NCI-H748 treated with DMSO at 0.1 percent for 48 hours (cell line): Measurements from ENCODE around the gene IPO13.
A peak's percentile ranks its signal among the peaks of the same experiment; 100 is the strongest.

Experiments
- DNase-seq: peaks from one replicate; lab custom pipeline; 2025; lab: John Stamatoyannopoulos, UW

Gene IPO13

DNA sequence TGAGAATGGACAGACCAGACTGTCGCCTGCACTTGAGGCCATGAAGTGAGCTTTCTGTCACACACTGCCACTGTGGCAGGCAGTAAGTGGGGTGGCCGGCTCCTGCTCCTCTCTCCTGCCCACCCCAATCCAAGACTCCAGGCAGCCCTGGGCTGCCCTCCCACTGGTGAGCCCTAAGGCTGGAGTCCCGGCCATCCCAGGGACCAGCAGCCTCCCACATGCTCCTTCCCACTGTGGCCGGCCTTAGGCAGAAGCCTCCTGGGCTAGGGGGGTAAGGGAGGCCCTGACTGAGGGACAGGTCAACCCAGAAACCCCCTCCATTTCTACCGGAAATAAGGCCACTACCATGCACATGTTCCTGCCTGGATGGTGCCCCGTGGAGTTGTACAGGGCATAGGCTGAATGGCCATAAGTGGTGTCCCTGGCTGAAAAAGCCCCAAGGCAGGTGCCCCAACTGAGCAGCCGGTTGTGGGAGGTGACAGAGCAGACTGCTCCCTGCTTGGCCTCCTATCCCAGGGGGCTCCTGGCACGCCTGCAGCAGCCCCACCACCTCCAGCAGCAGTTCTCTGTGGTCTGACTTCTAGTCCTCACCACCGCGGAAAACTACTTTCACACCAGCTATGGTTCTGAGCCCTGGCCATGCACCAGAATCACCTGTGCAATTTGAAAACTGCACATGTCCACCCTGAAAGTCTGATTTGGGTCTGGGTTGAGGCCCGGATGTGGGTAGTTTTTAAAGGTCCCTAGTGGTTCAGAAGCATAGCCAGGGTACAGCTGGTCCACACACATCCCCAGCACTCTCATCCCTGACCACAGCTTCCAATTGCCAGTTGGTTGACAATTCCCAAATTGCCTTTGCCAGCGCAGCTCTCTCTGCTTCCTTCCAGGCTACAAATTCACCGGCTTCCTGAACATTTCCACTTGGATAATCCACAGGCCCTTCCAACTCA lies 14.8 kb upstream of the IPO13 start:
- no peak for DNase-seq

DNA sequence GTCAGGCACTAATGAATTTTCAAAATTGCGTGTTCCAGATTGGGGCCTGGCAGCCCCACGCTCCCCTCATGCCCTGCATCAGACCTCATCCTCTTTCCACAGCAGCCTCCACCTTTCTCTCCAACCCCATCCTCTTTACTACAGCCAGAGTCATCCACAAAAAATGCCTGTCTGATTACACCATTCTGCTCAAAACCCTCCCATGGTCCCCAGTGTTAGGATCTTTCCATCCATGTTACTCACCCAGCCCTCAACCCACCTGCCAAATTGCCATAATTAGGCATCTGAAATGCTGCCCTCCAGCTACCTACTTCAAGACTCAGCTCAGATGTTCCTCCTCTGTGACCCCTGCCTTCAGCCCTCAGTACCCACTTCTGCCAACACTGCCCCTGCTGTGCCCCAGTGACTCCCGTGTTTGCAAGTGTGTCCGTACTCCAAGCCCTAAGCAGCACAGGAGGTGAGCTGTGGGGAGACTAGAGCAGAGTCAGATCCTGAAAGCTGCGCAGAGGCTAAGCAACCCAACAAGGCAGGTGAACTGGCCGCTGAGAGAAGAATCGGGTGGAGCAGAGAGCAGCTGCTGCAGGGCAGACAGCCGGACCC lies 13.9 kb upstream of the IPO13 start:
- DNase-seq: peak; percentile 71

DNA sequence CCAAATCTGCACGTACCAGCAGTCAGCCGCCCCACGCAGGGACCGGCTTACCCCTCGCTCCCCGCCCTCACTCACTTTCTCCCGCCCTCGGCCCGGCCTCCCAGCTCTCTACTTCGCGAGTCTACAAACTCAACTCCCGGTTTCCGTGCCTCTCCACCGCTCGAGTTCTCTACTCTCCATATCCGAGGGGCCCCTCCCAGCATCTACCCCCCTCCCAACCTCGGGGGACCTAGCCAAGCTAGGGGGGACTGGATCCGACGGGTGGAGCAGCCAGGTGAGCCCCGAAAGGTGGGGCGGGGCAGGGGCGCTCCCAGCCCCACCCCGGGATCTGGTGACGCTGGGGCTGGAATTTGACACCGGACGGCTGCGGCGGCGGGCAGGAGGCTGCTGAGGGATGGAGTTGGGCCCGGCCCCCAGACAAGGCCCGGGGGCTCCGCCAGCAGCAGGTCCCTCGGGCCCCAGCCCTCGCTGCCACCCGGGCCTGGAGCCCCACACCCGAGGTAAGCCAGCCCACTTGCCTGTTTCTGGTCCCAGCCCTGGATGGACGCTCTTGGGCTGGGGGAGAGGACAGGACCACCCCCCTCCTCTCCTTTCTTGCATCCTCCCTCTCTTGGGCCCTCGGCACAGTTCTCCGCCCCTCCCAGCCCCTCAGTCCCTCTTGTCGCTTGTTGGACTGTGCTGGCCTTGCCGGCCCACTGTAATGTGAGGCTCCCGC lies 13.2 kb upstream of the IPO13 start, which contains the start of gene ARTN:
Gene ARTN (plus strand): TSS at position 416 of the 715 bp plus-strand sequence. CDS start 1,856 bp downstream, outside the sequence.
- peak; percentile 71 for DNase-seq

DNA sequence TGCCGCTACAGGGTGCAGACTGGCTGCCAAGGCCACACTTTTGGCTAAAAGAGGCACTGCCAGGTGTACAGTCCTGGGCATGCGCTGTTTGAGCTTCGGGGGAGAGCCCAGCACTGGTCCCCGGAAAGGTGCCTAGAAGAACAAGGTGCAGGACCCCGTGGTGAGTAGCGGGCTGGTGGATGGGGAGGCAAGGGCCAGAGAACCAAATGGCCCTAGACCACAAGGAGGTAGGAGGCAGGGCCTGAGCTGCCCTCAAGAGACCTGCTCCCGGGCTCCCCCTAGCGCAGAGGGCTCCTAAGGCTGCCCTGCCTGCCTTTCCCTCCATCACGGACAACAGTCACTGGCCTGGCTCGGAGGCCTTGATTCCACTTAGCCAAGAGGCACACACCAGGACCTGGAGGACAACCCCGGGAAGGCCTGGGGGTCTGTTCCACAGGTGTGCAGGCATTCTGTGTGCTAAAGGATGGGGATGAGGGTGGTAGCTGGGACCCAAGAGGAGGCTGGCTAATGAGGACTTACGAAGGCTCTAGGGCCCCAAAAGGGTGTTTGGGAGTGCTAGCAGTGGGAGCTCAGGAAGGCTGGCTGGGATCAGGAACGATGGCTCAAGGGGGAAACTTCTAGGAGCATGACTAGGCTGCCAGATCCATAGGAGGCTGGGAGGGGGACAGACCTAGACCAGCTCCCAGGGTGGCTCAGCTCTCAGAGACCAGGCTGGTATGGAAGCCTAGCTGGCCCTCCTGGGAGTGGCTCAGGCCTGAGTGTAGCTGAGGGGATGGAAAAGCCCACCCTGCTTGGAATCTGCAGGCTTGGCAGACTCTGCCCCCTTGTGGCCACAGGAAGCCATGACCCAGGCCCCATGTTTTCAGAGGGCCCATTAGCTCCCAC lies 12.4 kb upstream of the IPO13 start:
- peak; percentile 85 for DNase-seq

DNA sequence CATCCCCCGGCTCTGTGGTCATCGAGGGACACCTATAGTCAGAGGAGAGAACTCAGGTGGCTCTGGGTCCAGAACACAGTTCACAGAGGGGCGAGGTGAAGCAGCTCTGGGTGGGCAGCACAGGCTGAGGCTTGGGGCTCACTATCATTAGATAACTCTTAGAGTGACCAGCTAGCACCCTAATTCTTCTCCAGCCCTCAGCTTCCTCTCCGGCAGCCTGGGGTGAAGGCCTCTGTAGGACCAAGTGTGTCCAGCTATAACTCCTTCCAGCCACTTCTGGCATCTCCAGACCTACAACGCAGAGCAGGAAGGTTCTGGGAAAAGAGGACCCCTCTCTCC lies 11.8 kb upstream of the IPO13 start:
- DNase-seq: no peak

DNA sequence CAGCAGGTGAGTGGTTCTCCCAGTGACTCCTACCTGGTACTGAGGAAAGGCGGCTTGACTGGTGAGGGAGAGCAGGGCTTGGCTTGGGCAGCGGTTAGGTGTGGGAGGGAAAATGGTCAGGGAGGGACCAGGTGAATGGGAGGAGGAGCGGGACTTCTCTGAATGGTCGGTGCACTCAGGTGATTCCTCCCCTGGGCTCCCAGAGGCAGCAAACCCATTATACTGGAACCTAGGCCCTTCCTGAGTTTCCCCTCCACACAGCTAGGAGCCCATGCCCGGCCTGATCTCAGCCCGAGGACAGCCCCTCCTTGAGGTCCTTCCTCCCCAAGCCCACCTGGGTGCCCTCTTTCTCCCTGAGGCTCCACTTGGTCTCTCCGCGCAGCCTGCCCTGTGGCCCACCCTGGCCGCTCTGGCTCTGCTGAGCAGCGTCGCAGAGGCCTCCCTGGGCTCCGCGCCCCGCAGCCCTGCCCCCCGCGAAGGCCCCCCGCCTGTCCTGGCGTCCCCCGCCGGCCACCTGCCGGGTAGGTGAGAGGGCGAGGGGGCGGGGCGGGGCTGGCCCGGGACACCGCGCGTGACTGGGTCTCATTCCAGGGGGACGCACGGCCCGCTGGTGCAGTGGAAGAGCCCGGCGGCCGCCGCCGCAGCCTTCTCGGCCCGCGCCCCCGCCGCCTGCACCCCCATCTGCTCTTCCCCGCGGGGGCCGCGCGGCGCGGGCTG lies 10.9 kb upstream of the IPO13 start:
- peak; percentile 20 for DNase-seq

DNA sequence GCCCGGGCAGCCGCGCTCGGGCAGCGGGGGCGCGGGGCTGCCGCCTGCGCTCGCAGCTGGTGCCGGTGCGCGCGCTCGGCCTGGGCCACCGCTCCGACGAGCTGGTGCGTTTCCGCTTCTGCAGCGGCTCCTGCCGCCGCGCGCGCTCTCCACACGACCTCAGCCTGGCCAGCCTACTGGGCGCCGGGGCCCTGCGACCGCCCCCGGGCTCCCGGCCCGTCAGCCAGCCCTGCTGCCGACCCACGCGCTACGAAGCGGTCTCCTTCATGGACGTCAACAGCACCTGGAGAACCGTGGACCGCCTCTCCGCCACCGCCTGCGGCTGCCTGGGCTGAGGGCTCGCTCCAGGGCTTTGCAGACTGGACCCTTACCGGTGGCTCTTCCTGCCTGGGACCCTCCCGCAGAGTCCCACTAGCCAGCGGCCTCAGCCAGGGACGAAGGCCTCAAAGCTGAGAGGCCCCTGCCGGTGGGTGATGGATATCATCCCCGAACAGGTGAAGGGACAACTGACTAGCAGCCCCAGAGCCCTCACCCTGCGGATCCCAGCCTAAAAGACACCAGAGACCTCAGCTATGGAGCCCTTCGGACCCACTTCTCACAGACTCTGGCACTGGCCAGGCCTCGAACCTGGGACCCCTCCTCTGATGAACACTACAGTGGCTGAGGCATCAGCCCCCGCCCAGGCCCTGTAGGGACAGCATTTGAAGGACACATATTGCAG lies 10.2 kb upstream of the IPO13 start:
- peak; percentile 53 for DNase-seq

DNA sequence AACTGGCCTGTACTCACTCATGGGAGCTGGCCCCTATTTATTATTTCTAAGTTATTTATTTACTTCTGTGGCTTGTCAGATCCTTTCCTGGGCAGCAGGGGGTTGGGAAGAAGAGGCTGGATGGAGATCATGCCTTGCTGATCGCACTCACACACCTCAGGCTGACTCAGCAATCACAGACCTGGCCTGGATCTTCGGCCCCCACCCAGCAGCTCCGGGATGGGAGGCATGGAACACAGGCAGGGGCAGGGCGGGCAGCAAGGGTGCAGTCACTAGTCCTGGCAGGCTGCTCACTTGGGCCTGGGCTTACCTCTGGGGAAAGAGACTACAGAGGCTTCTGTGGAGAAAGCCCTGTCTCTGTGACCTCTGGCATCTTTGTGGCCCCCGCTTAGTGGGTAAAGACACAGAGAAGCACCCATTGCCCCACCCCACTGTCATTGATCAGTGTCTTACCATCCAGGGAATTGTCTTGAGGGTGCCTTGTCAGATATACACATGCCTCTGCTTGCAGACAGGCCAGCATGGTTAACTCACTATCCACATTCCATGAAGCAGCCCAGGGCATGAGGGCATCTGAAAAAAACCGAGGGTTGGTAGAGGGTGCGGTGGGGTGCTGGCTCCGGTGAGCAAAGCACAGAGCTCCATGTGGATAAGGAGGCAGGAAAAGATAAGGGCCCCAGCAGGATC lies 9.4 kb upstream of the IPO13 start:
- no peak for DNase-seq

DNA sequence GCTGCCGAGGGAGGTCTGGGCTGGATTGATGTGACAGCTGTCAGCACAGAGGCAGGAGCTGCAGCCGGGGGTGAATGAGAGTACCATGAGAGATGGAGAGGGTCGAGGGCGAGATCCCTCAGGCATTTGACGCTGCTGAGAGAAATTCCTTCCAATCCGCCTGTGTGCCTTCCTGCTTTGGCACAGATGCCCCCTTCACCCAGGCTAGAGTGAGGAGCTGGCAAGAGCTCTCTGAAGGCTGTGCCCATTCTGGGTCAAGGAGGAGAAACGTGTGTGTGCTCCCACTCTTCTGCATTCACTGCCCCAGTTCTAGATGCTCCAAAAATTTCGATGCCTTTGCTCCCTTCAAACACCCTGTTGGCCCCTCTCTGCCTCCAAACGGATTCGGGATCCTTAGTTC lies 8.4 kb upstream of the IPO13 start:
- DNase-seq: no peak

DNA sequence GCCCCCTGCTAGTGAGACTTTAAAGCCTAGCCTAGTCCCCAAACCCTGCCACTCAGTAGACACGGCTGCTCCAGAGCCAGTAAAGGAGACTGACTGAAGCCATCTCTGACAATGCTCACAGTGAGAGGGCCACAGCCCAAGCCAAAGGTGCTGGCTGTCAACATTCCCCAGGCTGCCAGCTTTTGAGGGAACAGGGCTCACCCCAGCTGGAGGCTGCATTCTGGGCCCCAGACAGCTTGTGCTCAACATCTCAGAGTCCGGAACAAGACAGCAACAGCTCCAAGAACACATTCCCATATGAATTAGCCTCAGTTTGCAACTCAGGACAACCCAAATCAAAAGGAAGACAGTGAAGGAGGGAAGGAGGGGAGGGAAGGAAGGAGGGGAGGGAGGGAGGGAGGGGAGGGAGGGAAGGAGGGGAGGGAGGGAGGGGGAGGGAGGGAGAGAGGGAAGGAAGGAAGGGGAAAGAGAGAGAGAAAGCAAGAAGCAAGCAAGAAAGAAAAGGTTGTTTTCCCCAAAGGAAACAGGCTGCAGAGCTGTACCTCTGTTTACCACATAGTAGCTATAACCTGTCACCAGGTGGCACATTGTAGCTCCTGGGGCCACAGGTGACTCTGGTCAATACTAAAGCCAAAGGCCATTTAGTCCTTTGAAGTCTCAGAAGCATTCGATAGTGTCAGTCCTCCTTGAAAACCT lies 7.7 kb upstream of the IPO13 start:
- no peak for DNase-seq

DNA sequence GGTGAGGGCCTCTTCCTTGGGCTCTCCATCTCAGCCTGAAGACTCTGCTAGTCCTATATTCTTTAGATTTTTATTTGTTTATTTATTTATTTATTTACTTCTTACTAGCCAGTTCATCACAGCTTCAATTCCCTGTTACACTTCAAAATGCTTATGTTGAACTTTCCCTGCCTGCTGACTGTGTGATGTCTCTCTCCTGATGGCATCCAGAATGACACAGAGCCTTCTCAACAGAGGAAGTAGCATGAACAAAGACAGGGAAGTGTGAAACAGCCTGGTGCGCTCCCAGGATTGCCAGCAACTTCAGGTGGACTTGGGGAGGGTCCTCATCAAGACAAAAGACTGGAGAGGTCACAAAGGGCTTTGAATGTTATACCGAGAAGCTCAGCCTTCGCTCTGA lies 4.3 kb upstream of the IPO13 start:
- DNase-seq: no peak

DNA sequence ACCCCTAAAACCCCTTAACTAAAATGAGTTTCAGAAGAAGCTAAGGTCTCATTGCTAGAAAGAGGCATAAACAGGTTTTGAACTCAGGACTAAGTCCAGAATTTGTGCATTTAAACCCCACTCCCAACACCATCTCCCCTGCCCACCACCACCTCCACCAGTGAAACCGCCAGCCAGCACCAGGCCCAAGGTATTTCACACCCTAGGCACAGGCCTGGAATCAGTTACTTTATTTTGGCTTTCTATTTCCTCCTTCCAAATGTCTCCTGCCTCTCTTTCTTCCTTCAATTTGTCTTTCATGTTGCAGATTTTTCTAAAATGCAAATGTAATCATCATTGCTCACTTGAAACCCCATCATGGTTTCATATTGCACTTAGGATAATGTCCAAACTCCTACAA lies 1.9 kb upstream of the IPO13 start:
- no peak for DNase-seq

DNA sequence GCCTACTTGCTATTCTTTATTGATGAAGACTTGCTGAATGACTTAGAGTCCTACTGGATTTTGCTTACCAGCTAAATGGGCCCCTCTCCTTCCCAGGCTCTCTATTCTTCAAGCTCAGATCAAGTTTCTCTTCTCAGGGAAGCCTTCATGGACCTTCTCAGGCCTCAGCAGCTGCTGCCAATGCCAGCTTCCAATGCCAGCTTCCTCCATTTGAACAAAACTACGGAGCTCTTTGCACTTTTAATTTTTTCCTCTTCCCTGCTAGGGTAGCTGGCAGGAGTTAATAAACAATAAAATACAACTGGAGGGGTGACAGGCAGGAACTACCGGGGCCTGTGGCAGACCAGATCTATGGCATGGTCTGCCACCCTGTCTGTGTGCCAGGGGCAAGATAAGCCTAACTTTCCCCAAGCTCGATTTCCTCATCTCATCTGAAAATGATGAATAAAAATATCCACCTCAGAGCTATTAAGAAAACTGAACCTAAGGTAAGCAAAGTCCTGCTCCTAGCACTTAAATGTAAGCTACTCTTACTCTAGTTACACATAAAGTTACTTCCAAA lies 995 bp upstream of the IPO13 start:
- no peak for DNase-seq

DNA sequence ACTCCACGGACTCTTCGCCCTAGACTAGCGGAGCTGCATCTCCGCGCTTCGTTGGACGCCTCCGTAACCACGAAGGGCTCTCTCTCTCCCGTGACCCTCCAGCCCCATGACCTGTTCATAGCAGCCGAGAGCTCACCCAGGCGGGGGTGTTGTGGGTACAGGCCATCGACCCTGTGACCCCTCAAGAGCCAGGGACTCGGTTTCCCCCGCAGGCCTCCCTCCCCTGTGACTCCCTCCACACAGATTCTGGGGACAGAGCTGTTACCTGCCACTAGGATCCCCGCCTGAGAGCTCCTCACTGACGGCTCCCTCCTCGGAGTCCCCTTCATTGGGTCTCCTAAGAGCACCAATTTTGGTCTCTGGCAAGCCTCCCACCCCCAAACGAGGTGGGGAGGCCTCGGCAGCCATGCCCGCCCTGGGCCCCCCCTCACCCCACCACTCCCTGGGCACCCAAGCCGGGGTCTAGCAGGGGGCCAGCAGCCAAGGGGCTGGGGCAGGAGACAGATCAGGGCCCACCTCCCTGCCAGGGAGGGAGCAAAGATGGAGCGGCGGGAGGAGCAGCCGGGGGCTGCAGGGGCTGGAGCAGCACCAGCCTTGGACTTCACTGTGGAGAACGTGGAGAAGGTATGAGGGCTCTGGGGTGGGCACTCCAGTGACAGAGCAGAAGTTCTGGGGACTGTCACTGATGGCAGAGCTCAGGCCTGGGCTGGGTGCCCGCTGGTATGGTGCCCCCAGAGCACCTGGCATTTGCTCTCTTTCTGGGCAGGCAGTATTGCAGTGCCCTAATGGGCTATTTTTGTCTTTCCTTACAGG lies 517 bp downstream of the IPO13 start:
- no peak for DNase-seq

DNA sequence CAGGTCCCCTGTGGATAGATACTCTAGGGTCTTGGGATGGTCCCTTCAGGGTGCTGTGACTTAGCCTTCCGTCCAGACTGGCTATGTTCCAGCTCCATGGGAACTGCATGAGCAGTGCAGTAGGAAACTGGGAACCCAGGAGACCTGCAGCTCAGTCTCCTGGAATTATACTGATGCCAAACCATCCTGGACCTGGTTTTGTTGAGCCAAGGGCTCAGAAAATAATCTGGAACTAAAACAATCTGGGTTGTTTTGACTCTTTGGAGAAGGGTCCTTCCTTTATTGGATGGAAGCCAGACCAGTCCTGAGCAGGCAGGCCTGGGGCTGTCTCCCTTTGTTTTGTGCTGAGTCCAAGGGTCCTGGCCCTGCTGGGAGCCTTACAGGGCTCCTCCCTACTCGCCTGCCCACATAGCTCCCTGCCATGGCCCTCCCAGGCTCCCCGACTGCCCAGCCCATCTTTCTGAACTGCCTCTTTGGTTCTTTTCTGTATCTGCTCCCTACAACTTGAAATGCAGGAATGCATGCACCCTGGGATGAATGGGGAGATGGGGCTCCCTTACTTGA lies 1.2 kb downstream of the IPO13 start:
- DNase-seq: no peak

DNA sequence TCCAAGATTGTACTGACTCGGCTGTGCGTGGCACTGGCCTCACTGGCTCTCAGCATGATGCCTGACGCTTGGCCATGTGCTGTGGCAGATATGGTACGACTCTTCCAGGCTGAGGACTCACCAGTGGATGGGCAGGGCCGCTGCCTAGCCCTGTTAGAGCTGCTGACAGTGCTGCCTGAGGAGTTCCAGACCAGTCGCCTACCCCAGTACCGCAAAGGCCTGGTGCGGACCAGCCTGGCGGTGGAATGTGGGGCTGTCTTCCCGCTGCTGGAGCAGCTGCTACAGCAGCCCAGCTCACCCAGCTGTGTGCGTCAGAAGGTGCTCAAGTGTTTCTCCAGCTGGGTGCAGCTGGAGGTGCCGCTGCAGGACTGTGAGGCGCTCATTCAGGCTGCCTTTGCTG lies 2.9 kb downstream of the IPO13 start:
- DNase-seq: no peak
